GM21447 (cell line): ENCODE results near the gene PARP12.

Experiments used
- ATAC-seq: cut with Tn5 transposase; IDR thresholded peaks from one replicate; pipeline ENCODE4 v1.9.1; 2021; ENCODE audit not compliant: unreplicated experiment

PARP12 gene

DNA sequence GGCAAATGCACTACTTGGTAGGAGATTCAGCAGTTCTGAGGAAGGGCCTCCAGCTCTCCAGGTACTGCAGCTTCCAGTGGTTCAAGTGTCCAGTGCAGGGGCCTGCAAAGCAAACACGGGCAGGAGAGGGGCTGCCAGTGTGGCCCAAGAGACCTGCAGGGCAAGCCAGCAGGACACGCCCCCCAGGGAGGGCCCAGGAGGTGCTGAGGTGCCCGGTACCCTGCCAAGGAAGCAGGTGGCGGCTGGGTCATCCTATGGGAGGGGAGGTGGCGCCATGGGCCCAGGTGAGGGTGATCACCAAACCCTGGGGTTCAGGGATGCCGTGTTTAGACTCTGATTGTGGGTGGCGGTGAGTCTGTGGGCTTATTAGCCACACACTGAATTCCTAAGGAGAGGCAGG, 45.7 kb downstream of the PARP12 start:
- ATAC-seq: no peak

DNA sequence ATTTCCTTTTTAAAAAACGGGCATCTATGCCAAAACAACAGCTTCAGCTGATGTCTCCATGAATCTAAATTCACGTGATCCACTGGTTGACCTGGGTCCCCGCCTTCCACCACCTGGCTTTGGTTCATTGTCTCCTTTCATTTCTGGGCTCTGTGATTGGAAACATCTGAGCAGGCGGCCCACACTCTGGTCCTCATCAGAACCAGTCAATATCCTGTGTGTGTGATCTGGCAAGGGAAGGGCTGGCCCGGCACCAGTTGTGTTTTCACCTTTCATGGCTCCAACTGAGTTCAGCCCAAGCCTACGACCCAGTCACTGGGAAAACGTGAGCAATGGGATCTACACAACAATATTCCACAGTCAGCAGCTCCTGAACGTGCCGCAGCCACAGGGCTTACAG, 46.2 kb downstream of the PARP12 start:
- no peak for ATAC-seq

DNA sequence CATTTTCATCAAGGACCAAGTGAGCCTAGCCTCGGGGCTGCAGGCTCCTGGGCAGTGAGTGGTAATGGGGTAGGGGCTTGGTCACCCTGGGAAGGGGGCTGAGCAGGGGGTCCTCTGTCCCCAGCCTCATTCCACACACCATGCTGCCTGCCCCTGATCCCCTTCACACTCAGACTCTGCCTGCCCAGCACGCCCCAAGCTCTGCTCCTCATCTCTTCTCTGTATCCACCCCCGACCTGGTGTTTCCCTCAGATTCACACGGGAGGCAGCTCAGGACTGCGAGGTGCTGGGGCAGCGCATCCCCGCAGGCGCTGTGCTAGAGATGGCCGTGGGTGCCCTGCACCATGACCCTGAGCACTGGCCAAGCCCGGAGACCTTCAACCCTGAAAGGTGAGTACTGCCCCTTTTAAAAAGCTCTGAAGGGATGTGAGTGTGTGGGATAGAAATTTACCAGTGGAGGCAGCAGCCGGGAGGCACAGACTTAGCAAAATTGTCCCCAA, 47.2 kb downstream of the PARP12 start:
- no peak for ATAC-seq

DNA sequence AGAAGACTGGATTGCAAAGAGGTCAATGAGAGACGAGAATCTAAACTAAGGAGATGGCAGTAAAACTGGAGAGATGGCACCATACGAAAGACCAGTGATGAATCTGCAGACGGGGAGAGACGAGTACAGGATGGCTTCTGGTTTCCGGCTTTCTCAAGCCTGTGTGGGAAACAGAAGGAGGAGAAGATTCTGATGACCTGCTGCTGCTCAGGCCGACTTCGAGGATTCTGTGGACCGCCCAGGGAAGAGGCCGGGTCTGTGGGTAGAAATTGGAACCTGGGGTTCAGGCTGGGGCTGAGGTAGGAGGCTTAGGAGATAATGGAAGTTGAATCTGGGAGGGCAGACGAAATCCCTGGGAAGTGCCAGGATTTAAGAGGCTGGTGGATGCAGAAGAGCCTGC, 48.6 kb downstream of the PARP12 start:
- ATAC-seq: no peak

DNA sequence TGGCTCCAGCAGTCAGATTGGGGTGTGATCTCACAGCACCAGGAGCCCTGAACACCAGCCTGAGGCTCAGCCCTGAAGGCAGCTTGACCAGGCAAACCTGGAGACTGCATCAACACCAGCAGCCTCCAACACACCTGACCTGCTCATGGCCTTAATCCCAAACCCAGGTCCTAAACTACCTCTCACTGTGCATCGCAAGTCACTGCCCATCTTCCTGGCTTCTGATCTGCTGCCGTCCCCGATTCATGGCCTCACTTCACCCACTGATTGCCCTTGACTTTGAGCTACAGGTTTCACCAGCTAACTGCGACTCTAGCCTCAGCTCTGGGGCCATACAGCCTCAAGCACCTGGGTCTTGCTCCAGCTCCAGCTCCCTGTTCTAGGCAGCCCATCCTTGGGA, 49.1 kb downstream of the PARP12 start:
- ATAC-seq: no peak

DNA sequence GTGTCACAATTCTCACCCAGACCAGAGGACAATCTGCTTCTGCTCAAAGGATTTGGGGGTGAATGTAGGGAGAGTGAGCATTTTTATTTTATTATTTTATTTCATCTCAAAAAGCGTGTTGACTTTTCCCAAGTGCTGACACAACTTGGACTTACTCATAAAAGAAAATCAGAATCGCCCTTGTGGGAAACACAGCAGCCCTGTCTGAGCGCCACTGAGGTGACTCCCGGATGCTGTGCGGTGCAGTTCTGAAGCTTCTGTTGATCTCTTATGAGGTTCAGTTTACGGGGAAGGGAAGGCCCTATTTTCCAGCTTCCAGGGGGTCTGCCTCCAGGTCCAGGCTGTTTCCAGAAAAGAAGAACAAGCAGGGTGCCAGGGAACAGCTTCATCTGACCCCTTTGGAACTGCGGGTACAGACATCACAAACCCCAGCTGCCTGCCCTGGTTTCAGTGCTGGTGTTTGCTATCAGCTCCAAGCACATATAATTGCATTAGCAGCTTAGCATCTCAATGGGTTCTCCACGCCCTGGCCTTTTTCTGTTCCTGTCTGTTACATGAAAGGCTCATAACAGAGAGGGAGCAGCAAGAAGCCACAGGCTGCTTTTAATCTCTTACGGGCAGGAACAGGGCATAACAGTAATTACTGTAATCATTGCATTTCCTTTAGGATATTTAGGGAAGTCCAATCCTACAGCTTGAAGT, 52.4 kb downstream of the PARP12 start:
- no peak for ATAC-seq

DNA sequence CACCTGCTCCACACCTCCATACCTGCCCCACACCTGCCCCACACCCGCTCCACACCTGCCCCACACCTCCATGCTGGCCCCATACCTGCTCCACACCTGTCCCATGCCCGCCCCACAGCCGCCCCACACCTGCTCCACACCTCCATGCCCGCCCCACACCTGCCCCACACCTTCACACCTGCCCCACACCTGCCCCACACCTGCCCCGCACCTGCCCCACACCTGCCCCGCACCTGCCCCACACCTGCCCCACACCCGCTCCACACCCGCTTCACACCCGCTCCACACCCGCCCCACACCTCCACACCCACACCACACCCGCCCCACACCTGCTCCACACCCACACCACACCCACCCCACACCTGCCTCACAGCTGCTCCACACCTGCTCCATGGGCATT, 53.0 kb downstream of the PARP12 start:
- ATAC-seq: no peak

DNA sequence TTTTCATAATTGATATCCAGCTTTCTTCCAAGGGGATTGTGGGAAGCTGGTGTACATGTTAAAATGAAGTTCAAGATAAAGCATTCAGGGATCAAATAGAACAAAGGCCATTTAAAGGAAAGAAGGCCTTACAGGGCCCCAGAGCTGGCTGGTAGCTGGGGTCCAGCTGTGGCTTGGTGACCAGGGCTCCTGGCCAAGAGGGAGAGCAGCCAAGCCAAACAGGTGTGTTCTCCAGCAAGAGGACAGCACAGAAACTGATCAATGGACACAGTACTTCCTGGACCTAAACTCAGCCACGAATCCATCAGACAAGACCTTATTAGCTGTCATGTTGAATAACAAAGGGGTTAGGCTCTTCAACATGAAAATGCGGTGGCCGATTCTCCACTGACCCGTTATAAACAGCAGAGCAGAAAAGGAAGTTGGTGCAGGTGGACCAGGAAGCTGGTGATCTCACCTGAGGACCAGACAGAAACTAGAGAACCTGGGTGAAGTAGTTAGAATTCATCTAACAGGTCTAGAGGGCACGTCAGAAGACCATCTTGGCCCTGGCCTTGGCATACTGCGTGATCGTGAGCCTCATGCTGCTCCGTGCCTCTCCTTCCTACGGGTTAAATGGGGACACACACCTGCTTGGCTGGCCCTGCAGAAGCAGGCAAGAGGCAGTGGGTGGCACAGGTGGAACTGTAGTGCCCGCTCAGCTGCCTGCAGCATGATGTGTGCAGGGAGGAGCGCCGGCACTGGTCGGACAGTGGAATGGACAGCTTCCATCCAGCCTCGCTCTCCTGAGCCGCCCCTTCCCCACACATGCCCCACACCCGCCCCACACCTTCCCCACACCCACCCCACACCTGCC, 53.8 kb downstream of the PARP12 start:
- no peak for ATAC-seq

DNA sequence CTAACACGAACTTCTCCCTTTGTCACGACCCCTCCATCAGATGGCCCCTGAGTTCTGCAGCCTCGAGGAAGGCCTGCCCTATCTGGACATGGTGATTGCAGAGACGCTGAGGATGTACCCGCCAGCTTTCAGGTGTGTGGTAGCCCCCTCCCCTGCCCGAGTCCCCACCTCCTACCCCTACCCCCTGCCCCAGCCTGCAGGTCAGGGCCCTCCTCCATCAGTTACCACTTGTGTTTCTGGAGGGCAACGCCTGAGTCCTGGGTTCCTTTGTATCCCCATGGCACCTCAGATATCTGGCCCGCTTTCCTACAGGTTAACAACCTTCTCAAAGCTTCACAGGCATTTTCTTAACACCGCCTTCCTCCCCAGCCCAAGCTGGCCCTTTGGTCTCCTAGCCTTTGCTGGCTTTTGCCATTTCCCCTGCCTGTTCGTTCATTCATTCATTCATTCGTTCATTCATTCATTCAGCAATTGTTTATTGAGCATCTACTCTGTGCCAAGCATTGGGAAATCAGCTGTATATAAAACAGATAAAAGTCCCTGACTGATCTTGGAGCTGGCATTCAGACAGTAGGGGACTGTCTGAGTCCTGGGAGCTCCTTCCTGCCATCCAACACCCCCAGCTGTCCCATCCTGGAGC, 55.6 kb downstream of the PARP12 start:
- ATAC-seq: no peak

DNA sequence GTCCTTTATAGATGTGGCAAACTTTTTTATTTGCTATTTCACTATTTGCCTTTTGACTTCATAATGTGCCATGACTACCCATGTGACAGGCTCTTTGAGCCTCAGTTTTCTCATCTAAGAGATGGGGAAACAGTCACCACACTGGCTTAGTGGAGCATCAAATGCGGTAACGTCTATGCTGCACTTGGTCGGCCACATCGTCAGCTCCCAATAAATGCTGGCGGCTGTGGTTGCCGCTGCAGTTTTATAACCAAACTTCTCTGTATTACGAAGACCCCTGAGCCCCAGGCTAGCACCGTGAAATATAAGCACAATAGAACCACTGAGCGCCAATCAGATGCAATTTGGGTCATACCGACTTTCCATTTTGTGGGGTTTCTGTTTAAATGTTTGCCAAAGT, 56.2 kb downstream of the PARP12 start:
- ATAC-seq: no peak

DNA sequence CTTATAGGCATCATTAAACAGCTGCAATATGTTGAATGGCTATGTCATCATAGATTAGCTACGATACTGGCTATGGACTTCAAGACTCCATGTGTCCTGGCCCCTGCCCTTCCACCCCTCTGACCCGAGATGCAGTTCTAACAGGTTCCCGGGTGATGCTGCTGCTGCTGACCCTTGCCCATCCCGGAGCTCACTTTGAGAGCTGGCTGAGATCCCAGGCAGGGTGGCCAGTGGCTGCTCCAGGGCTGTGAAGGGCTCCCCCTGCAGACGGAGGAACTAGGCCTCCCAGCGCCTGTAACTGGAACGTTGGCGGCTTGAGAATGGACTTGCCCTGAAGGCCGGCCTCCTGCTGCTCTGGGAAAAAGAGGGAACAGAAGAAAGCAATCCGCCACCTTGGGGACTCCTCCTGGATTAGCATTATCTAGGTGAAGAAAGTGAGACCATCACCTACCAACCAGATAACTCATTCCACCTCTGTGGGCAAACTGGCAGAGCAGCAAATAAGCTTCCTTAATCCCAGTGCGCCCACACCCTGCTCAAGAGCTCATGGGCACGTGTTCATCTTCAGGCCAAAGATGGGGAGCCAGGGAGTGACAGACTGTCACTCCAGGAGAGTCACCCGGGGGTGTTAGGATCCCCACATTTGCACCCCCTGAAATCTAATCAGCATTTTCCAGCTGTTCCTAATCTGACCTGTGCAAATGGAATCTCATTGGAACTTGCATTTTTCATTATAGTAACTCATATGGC, 56.8 kb downstream of the PARP12 start:
- ATAC-seq: no peak

DNA sequence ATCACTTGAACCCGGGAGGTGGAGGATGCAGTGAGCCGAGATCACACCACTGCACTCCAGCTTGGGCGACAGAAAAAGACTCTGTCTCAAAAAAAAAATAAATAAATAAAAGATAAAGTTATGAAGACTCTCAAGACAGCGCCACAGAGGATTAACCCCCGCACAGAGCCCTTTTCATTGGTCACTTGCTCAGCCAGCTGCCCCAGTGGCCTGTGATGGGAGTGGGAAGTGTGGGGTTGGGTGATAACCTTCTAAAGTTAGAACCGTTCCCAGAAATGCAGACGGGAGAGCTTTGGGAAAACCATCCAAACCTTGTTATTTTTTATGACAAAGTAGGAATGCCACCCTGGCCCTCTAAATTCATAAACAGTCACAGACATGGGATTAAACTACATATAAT, 57.4 kb downstream of the PARP12 start:
- ATAC-seq: no peak

DNA sequence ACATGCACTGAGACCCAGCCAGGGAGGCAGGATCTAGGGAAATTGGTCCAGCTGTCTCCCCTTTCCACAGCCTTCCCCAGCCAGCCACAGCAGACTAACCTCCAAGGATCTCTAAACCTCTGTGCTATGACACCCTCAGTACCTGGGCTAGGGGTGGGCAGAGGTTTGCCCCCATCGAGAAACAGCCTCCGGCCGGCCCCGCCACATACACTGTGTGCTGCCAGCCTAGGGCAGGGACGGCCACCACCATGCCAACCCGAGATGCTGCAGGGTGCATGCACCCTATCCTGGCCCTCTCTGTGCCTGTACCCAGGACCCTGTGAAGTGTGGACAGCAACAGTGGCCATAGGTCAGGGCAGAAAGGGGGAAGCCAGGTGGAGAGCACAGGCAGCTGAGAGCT, 58.1 kb downstream of the PARP12 start:
- ATAC-seq: no peak

DNA sequence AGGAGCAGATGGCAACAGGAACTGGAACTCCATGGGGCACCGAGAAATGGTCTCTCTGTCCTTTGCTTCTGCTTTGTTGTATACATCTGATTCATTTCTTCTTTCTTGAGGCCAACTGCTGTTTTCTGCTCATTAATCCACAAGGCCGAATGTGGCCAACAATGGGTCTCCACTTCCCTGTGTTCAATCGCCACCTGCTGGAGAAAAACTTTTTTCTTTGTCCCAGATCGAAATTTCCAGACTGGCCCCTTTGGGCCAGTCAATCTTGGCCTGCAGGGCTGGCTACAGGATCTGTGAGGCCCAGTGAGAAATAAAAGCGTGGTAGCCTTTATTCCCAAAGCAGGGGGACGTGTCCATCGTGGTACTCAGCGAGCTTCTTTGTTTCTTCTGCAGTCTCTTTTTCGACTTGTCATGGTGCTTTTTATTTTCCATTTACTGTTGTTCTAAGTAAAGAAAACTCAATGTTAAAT, 58.8 kb downstream of the PARP12 start:
- ATAC-seq: no peak

DNA sequence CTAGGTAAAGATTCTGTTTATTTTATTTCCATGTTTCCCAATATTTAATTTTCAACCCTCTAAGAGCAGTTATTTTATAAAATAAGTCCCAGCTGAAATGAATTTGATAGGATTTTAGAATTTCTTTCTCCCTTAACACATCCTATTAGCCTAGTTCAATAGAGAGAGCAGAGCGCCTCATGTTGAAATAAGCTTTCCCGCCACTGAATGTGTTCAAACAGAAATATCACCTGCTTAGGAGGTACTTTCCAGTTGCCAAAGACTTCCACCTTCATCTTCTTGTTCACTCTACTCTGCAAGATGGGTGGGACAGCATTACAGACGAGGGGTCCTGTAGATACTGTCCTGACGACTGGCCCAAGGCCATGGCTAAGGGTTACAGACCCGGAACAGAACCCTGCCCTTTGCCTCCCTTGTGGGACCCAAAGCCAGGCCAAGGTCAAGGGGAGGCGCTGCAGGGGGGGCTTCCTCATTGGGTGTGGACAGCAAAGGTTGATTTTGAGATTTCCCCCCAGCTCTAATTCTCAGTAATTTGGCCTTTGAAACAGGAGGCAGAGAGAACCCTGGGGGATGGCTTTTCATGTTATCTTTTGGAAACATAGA, 62.0 kb downstream of the PARP12 start:
- no peak for ATAC-seq

DNA sequence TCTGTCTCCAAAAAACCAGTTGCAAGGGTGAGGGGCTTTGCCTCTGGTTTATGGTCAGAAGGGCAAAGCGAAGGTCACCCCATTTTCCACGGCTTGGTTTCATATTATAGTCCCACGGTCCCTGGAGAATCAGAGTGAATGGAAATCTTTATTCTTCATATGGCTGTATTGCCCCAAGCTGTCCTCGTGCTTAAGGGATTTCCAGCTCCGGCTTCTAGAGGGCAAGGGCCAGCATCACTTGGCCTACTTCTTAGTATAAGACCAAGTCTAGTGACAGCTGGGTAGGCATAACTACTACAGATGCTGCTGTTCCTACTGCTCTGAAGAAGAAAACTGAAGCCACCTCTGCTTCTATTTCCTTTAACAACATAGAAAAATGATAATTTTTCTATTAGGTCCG, 63.2 kb downstream of the PARP12 start:
- no peak for ATAC-seq

DNA sequence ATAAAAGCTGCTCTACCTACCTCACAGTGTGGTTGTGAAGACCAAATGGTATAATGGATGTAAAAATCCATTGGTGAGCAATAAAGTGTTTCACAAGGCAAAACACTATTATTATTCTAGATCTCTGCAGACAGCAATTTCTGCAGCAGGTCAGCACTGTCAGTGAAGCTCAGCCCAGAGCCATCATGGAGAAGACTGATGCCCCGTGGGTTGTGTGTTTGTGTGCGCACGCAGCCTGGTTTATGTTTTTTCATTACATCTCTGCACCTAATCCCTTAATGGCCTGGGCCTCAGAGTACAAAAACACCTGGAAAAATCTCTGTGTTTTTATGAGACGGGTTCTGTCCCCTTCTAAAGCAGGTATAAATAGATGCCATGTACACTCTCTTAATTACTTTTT, 64.2 kb downstream of the PARP12 start:
- ATAC-seq: no peak

DNA sequence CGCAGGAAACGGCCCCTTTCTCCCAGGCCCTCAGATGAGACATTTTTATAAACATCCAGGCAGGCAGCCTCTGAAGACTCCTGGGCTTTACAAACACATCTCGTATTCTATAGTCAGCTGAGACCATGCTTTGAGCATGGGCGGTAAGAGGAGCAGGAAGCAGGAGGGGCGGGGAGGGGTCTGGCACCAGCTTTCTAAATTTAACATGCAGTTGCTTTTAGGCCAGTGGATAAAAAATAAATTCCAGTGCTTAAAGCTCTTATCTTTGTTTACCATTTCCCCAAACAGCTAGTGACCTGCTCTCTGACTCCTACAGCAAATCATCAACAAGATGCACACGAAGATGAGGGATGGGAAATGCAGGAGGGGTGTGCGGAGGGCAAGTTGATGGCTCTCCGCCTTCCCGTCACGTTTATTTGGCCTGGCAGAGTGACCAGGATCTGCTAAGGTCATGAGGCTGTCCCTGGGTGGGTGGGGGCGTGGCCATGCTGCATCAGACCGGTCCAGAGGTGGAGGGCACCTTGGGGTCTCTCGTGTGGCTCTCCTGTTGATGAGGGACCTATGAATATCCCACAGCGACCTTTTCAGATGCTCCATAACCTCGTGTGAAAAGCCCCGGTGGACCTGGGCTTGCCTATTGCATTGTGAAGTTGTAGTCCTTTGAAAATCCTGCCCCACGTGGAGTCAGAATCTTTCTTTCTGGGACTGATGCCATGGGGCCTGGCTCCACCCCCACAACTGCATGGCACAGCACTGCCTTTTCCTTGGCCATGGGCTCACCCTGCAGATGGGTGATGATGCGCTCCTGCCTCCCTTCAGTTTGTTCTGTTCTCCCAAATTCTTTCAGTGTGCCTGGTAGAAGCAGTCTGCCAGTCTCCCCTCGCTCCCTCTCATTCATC, 67.5 kb downstream of the PARP12 start:
- no peak for ATAC-seq

DNA sequence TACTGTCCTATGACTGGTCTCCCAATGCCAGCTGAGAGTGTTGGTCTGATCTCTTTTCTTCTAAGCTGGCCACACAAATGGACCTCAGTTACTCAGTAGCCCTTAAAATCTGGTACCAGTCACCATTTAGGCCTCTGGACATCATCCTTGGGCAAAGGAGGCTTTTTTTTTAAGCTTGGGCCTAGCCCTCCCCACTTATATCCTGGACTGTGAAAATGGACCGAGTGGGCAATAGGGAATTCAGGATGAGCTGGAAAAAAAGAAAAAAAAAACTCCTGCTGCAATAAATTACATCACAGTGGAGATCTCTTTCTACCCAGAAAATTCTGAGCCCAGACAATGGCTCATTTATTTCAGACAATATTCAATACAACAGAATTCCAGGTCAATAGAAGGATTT, 68.4 kb downstream of the PARP12 start:
- no peak for ATAC-seq

DNA sequence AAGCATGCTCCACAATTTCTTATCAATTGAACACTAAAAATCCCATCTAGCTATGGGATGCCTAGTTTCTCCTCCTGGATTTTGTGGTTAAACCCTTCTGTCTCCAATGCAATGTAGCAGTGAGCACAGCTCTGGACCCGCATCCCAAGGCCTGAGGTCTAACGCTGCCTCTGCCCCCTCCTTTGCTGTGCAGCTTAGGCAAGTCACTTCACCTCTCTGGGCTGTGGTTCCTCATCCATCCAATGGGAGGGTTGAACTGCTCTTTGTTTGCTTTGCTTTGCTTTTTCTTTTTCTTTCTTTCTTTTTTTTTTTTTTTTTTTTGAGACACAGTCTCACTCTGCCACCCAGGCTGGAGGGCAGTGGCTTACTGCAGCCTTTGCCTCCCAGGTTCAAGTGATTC, 69.2 kb downstream of the PARP12 start:
- no peak for ATAC-seq
